Peyer's patch (tissue), 4 donors: ENCODE measurements around the gene PSMG4. TPM values are rescaled to one million over a fixed set of nuclear protein-coding genes. Genes with fewer than 3 reads are reported as not detected.

Source experiments
- DNase-seq, 3 donors: peaks; one replicate each; pipeline ENCODE4 v3.0.0-alpha.2; 2017 to 2019
- H3K27ac ChIP-seq, 4 donors: fragments of 200-600 bp; sonication (generic); one replicate each; pipeline ENCODE4 v1.5.1; 2016 to 2019
- H3K27me3 ChIP-seq, 2 donors: fragments of 200-600 bp; sonication (generic); one replicate each; pipeline ENCODE4 v1.5.1; 2019
- H3K36me3 ChIP-seq, 3 donors: fragments of 200-600 bp; sonication (generic); one replicate each; pipeline ENCODE4 v1.5.1; 2016 to 2019
- H3K4me1 ChIP-seq, 4 donors: fragments of 200-600 bp; sonication (generic); one replicate each; pipeline ENCODE4 v1.5.1; 2016 to 2019
- H3K4me3 ChIP-seq, 4 donors: fragments of 200-600 bp; sonication (generic); 1 replicate in 3 of 4; 2 replicates in 1 of 4; pipeline ENCODE4 v1.5.1; 2016 to 2019; ENCODE audit warnings: mild to moderate bottlenecking in 1 of 4
- H3K9me3 ChIP-seq, 4 donors: fragments of 200-600 bp; sonication (generic); one replicate each; pipeline ENCODE4 v1.5.1; 2016 to 2019; ENCODE audit warnings: mild to moderate bottlenecking in 1 of 4
- POLR2A ChIP-seq, 2 donors: fragments of 450-650 bp; IDR thresholded peaks; one replicate each; pipeline ENCODE4 v1.5.1; 2017; ENCODE audit warnings: antibody characterized with exemption in 2 of 2, mild to moderate bottlenecking in 2 of 2, moderate library complexity in 2 of 2
- total RNA-seq, 4 donors: library from RNA; depleted of rRNA; stranded (reverse); fragments of >200 nt; gene quantifications; one replicate each; pipeline ENCODE4 v1.1.0, GENCODE V29; 2016
- TF ChIP-seq, protein P1 (sequence below), 6 experiments: fragments of 450-650 bp in 4 of 6; fragments of 200-600 bp in 2 of 6; sonication (generic) in 1 of 6; IDR thresholded peaks; one replicate each; pipeline ENCODE4 v1.5.1; 2017 to 2019; ENCODE audit warnings: antibody characterized with exemption in 6 of 6, mild to moderate bottlenecking in 3 of 6, moderate library complexity in 1 of 6

The PSMG4 gene
- total RNA-seq, 4 donors from 2014 or later, result 6.6 to 16.8 (median 15.9) TPM

DNA sequence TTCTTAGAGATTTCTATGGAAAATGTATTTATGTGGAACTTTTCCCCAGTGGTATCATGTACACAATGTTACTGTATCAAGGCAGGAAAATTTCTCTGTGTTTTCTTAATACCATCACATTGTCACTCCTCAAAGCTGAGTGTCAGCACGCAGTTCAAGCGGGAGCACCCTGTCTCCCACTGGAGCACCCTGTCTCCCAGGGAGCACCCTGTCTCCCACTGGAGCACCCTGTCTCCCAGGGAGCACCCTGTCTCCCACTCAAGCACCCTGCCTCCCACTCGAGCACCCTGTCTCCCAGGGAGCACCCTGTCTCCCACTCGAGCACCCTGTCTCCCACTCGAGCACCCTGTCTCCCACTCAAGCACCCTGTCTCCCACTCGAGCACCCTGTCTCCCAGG is 51.3 kb downstream of the PSMG4 start:
- Histone ChIP-seq H3K9me3 (no peaks in the 10 kb centered on the region), H3K36me3 (peaks cover 0 to 28% (median 0%) of the 10 kb centered on the region in 3 donors), H3K27ac (no peak overlapping the region), H3K4me3 (no peak overlapping the region), H3K27me3 (no peaks in the 10 kb centered on the region), H3K4me1 (no peaks in the 10 kb centered on the region)
- TF ChIP-seq POLR2A (IDR thresholded peaks at IDR 0.05), result no peak
- TF ChIP-seq, protein P1, sequence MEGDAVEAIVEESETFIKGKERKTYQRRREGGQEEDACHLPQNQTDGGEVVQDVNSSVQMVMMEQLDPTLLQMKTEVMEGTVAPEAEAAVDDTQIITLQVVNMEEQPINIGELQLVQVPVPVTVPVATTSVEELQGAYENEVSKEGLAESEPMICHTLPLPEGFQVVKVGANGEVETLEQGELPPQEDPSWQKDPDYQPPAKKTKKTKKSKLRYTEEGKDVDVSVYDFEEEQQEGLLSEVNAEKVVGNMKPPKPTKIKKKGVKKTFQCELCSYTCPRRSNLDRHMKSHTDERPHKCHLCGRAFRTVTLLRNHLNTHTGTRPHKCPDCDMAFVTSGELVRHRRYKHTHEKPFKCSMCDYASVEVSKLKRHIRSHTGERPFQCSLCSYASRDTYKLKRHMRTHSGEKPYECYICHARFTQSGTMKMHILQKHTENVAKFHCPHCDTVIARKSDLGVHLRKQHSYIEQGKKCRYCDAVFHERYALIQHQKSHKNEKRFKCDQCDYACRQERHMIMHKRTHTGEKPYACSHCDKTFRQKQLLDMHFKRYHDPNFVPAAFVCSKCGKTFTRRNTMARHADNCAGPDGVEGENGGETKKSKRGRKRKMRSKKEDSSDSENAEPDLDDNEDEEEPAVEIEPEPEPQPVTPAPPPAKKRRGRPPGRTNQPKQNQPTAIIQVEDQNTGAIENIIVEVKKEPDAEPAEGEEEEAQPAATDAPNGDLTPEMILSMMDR (IDR thresholded peaks at IDR 0.05), result no peak
- DNase-seq, result no peak

DNA sequence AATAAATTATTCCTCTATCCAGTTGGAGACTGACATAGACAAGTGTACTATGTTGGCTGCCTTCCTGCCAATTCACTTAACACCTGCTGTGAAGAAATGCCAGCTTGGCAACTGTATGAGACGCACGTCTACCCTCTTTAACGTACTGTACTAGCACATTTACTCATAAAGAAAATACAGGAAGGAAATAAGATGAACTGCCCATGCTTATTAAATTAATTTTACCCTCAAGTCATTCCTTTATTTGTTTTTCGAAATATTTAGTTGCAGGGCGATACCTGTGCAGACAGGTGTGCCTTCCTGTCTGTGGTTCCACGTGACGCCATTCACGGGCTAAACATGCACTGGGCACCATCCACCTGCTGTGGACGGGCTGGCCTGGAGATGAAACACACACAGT is 52.0 kb downstream of the PSMG4 start:
- Histone ChIP-seq H3K27me3 (no peaks in the 10 kb centered on the region), H3K4me1 (no peaks in the 10 kb centered on the region), H3K4me3 (no peak overlapping the region), H3K27ac (no peak overlapping the region), H3K9me3 (no peaks in the 10 kb centered on the region), H3K36me3 (peaks cover 0 to 28% (median 0%) of the 10 kb centered on the region in 3 donors)
- no peak for DNase-seq
- TF ChIP-seq, protein P1 (IDR thresholded peaks at IDR 0.05), result no peak
- TF ChIP-seq POLR2A (IDR thresholded peaks at IDR 0.05), result no peak

DNA sequence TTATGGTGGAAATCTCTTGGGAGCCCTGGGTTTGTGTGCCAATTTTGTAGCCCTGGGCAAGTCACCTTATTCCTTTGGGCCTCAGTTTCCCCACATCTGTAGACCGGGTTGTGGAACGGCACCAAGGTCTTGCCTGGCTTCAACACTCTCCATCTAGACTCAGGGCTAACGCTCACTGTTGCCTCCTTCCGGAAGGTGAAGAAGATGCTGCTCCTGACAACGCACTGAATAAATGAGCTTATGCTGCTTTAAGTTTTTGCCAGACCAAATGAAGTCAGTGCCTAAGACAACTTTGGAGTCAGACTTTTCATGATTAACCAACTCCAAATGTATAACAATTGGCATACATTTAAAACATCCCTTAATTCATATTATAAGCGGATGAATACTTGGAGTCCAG is 53.1 kb downstream of the PSMG4 start:
- H3K36me3 ChIP-seq, result peaks cover 0 to 19% (median 0%) of the 10 kb centered on the region in 3 donors

DNA sequence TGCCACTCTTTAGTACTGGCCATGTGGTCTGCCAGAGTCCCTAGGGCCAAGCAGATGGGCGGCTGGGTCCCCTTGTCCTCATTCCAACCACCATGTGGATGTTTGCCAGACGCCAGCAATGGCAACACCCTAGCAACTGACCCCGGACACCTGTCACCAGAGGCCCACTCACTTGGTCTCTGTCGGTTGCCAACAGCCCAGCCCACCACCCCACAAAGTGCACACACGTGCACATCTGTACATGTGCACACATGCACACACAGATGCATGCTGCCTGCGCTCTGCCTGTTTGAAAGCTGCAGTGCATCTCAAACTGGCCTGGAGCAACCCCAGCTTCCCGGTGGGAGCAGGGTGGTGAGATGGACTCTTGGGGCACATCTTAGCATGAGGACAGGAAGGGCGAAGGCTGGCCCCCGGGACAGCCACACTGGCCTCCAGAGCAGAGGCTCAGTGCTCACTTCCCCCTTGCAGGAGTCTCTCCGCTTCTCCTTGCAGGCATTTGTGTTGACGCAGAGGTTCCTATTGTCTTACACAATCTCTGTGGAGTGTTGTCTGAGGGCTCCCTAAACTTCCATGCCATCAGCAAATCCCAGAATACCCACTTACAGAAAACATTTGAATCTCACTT is 54.0 kb downstream of the PSMG4 start:
- no peaks in the 10 kb centered on the region for H3K27me3 ChIP-seq
- no peak overlapping the region for H3K4me3 ChIP-seq
- TF ChIP-seq, protein P1 (IDR thresholded peaks at IDR 0.05), result no peak
- TF ChIP-seq POLR2A (IDR thresholded peaks at IDR 0.05), result no peak
- H3K36me3 ChIP-seq, result peaks cover 0 to 16% (median 0%) of the 10 kb centered on the region in 3 donors
- H3K4me1 ChIP-seq, result no peaks in the 10 kb centered on the region
- H3K27ac ChIP-seq, result no peak overlapping the region
- no peaks in the 10 kb centered on the region for H3K9me3 ChIP-seq
- no peak for DNase-seq

More for the DNA sequence above, 53.1 kb downstream of the PSMG4 start:
- Histone ChIP-seq H3K9me3 (no peaks in the 10 kb centered on the region), H3K4me1 (no peaks in the 10 kb centered on the region), H3K4me3 (no peak overlapping the region), H3K27me3 (no peaks in the 10 kb centered on the region), H3K27ac (no peak overlapping the region)
- DNase-seq, result no peak
- TF ChIP-seq, protein P1 (IDR thresholded peaks at IDR 0.05), result no peak
- no peak for TF ChIP-seq POLR2A (IDR thresholded peaks at IDR 0.05)

DNA sequence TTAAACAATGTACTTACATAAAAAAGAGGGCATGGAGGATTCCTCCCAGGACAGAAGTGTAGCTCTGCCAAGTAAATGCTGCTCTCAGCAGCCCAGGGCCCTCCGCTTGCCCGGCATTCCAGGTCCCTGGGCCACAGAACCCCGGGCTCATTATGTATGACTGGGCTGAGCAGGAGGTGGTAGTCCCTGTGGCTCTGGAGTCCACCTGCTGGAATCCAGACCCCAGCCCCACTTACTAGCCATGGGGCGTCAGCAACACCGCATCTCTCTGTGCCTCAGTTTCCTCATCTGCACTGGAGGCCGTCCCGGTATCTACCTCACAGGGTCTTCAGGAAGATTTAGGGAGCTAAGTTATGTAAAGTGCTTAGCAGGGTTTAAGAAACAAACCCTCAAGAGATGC is 55.4 kb downstream of the PSMG4 start:
- H3K27me3 ChIP-seq, result no peaks in the 10 kb centered on the region
- H3K9me3 ChIP-seq, result no peaks in the 10 kb centered on the region
- no peak overlapping the region for H3K27ac ChIP-seq
- TF ChIP-seq POLR2A (IDR thresholded peaks at IDR 0.05), result no peak
- TF ChIP-seq, protein P1 (IDR thresholded peaks at IDR 0.05), result no peak
- no peak overlapping the region for H3K4me3 ChIP-seq
- no peaks in the 10 kb centered on the region for H3K4me1 ChIP-seq
- peaks cover 0 to 19% (median 0%) of the 10 kb centered on the region in 3 donors for H3K36me3 ChIP-seq
- no peak for DNase-seq
